Suprapubic skin (tissue), 3 donors: ENCODE results near the gene ZNF8.

ENCODE experiments used
- EP300 ChIP-seq: sonication (generic); formaldehyde crosslinking; IDR thresholded peaks from one replicate; pipeline ENCODE4 v1.6.1; 2017; ENCODE audit warnings: antibody characterized with exemption
- POLR2A ChIP-seq, 2 donors: fragments of 450-650 bp; IDR thresholded peaks; one replicate each; pipeline ENCODE4 v1.6.1; 2017; ENCODE audit warnings: antibody characterized with exemption in 2 of 2, mild to moderate bottlenecking in 2 of 2, moderate library complexity in 2 of 2
- TF ChIP-seq, protein P1 (sequence below), 2 donors: fragments of 200-600 bp in 1 of 2; fragments of 450-650 bp in 1 of 2; sonication (generic) in 1 of 2; IDR thresholded peaks; one replicate each; pipeline ENCODE4 v1.5.1; 2016 to 2019; ENCODE audit warnings: antibody characterized with exemption in 2 of 2, mild to moderate bottlenecking in 1 of 2, moderate library complexity in 1 of 2

- TF ChIP-seq POLR2A (IDR thresholded peaks at IDR 0.05) (no peak), EP300 (no peak)
- TF ChIP-seq, protein P1, sequence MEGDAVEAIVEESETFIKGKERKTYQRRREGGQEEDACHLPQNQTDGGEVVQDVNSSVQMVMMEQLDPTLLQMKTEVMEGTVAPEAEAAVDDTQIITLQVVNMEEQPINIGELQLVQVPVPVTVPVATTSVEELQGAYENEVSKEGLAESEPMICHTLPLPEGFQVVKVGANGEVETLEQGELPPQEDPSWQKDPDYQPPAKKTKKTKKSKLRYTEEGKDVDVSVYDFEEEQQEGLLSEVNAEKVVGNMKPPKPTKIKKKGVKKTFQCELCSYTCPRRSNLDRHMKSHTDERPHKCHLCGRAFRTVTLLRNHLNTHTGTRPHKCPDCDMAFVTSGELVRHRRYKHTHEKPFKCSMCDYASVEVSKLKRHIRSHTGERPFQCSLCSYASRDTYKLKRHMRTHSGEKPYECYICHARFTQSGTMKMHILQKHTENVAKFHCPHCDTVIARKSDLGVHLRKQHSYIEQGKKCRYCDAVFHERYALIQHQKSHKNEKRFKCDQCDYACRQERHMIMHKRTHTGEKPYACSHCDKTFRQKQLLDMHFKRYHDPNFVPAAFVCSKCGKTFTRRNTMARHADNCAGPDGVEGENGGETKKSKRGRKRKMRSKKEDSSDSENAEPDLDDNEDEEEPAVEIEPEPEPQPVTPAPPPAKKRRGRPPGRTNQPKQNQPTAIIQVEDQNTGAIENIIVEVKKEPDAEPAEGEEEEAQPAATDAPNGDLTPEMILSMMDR (IDR thresholded peaks at IDR 0.05) = no peak
Observed at GRCh38 chr19:58317476-58318072, 38.8 kb downstream of the ZNF8 start.
